ENCODE measurements around the gene CLSTN2.
A peak's percentile ranks its signal among the peaks of the same experiment; 100 is the strongest.

CLSTN2 gene

GRCh38 chr3:139937674-139938279 is 2.8 kb downstream of the CLSTN2 start:
- H3K9ac ChIP-seq (ENCODE audit: low read length): no peak overlapping the region
- no peak overlapping the region for H3K27ac ChIP-seq (ENCODE audit: low read length)
- peaks cover 10% of the 10 kb centered on the region for H3K27me3 ChIP-seq (replicated peaks; ENCODE audit: insufficient read depth, low read length)
- no peaks in the 10 kb centered on the region for H3K9me2 ChIP-seq (replicated peaks; ENCODE audit: insufficient read depth, low read length)
- peak; percentile 29 for DNase-seq
- H3K4me3 ChIP-seq (ENCODE audit: low read length): no peak overlapping the region
- no peaks in the 10 kb centered on the region for H3K36me3 ChIP-seq (replicated peaks; ENCODE audit: insufficient read depth, low read length)
- H3F3A ChIP-seq (ENCODE audit: insufficient read depth, low read length): no peaks in the 10 kb centered on the region
- H3K4me1 ChIP-seq (ENCODE audit: low read length): no peaks in the 10 kb centered on the region
- H3K9me3 ChIP-seq (replicated peaks; ENCODE audit: insufficient read depth, low read length): no peaks in the 10 kb centered on the region
- no peak overlapping the region for H3K4me2 ChIP-seq (ENCODE audit: low read depth, low read length)
- H2AFZ ChIP-seq (ENCODE audit: low read length): no peak overlapping the region
- TF ChIP-seq CTCF (IDR thresholded peaks at IDR 0.05; ENCODE audit: low read length) (peak; percentile 74), EZH2phosphoT487 (IDR thresholded peaks at IDR 0.05; ENCODE audit: low read length) (no peak)
- H3K79me2 ChIP-seq (ENCODE audit: low read length): no peaks in the 10 kb centered on the region
- H4K20me1 ChIP-seq (ENCODE audit: insufficient read depth, low read length): no peaks in the 10 kb centered on the region; the same call in 1 of the 2 replicates

GRCh38 chr3:139939681-139940190 is 4.8 kb downstream of the CLSTN2 start:
- Histone ChIP-seq H3K9me2 (replicated peaks; ENCODE audit: insufficient read depth, low read length) (no peaks in the 10 kb centered on the region), H3K4me3 (ENCODE audit: low read length) (no peak overlapping the region), H4K20me1 (ENCODE audit: insufficient read depth, low read length) (no peaks in the 10 kb centered on the region; the same call in 1 of the 2 replicates), H3K9ac (ENCODE audit: low read length) (no peak overlapping the region), H3K27ac (ENCODE audit: low read length) (no peak overlapping the region), H3K27me3 (replicated peaks; ENCODE audit: insufficient read depth, low read length) (peaks cover 10% of the 10 kb centered on the region), H3K4me1 (ENCODE audit: low read length) (no peaks in the 10 kb centered on the region), H2AFZ (ENCODE audit: low read length) (no peak overlapping the region), H3K79me2 (ENCODE audit: low read length) (no peaks in the 10 kb centered on the region), H3F3A (ENCODE audit: insufficient read depth, low read length) (no peaks in the 10 kb centered on the region), H3K36me3 (replicated peaks; ENCODE audit: insufficient read depth, low read length) (no peaks in the 10 kb centered on the region), H3K9me3 (replicated peaks; ENCODE audit: insufficient read depth, low read length) (no peaks in the 10 kb centered on the region), H3K4me2 (ENCODE audit: low read depth, low read length) (no peak overlapping the region)
- no peak for DNase-seq
- TF ChIP-seq CTCF (IDR thresholded peaks at IDR 0.05; ENCODE audit: low read length): no peak
- no peak for TF ChIP-seq EZH2 (optimal IDR thresholded peaks at IDR 0.05; ENCODE audit: low read depth, low read length)
- no peak for TF ChIP-seq EZH2phosphoT487 (IDR thresholded peaks at IDR 0.05; ENCODE audit: low read length)

GRCh38 chr3:139940622-139941021 is 5.6 kb downstream of the CLSTN2 start:
- Histone ChIP-seq H3K4me3 (ENCODE audit: low read length) (no peak overlapping the region), H3K9me3 (replicated peaks; ENCODE audit: insufficient read depth, low read length) (no peaks in the 10 kb centered on the region), H3K9me2 (replicated peaks; ENCODE audit: insufficient read depth, low read length) (no peaks in the 10 kb centered on the region), H2AFZ (ENCODE audit: low read length) (no peak overlapping the region), H3K27me3 (replicated peaks; ENCODE audit: insufficient read depth, low read length) (peaks cover 10% of the 10 kb centered on the region), H3K36me3 (replicated peaks; ENCODE audit: insufficient read depth, low read length) (no peaks in the 10 kb centered on the region), H3K4me1 (ENCODE audit: low read length) (no peaks in the 10 kb centered on the region), H4K20me1 (ENCODE audit: insufficient read depth, low read length) (no peaks in the 10 kb centered on the region; the same call in 1 of the 2 replicates), H3K27ac (ENCODE audit: low read length) (no peak overlapping the region), H3K9ac (ENCODE audit: low read length) (no peak overlapping the region), H3K79me2 (ENCODE audit: low read length) (no peaks in the 10 kb centered on the region), H3F3A (ENCODE audit: insufficient read depth, low read length) (no peaks in the 10 kb centered on the region), H3K4me2 (ENCODE audit: low read depth, low read length) (no peak overlapping the region)
- DNase-seq: no peak
- TF ChIP-seq EZH2 (optimal IDR thresholded peaks at IDR 0.05; ENCODE audit: low read depth, low read length): no peak
- no peak for TF ChIP-seq EZH2phosphoT487 (IDR thresholded peaks at IDR 0.05; ENCODE audit: low read length)
- no peak for TF ChIP-seq CTCF (IDR thresholded peaks at IDR 0.05; ENCODE audit: low read length)

All from MM.1S (cell line).